GM12891 (cell line): ENCODE measurements around the gene RUNX3.
"Not testable (repeated sequence)": the region's sequence is repeated elsewhere in the genome, so short reads cannot be mapped to it uniquely, and the experiment has no call there.

ENCODE experiments used
- DNase-seq: peaks from one replicate; pipeline ENCODE4 v3.0.0; 2011; ENCODE audit warnings: low spot score; ENCODE audit not compliant: insufficient read length
- FAIRE-seq: peaks from 2 replicates; lab custom pipeline; 2011; peaks lifted over from hg19 to GRCh38; lab: Jason Lieb, UNC
- PAX5 ChIP-seq: IDR thresholded peaks from 2 replicates; pipeline ENCODE4 v1.6.1; 2011; ENCODE audit warnings: low read length, moderate library complexity, mild to moderate bottlenecking; ENCODE audit not compliant: insufficient read depth, severe bottlenecking
- POLR2A ChIP-seq: IDR thresholded peaks from 2 replicates; pipeline ENCODE4 v1.6.1; 2011; ENCODE audit warnings: low read depth, low read length, control low read depth
- POLR2AphosphoS5 ChIP-seq: IDR thresholded peaks from 2 replicates; pipeline ENCODE4 v1.6.1; 2011; ENCODE audit warnings: low read depth, low read length, control low read depth
- POU2F2 ChIP-seq: IDR thresholded peaks from 2 replicates; pipeline ENCODE4 v1.6.1; 2011; ENCODE audit warnings: low read depth, mild to moderate bottlenecking, control low read depth, low read length, moderate library complexity
- SPI1 ChIP-seq: IDR thresholded peaks from 2 replicates; pipeline ENCODE4 v1.6.1; 2011; ENCODE audit warnings: low read depth, low read length, control low read depth
- TAF1 ChIP-seq: IDR thresholded peaks from 2 replicates; pipeline ENCODE4 v1.6.1; 2011; ENCODE audit warnings: low read depth, low read length, control low read depth

RUNX3 gene

GRCh38 chr1:24898152-24898908 is 31.7 kb downstream of the RUNX3 start:
- no peak for TF ChIP-seq POLR2A
- peak; percentile 83 for TF ChIP-seq SPI1
- 0 out of 2 replicates have a peak, but pooled peaks have one; percentile 9 for TF ChIP-seq POLR2AphosphoS5
- FAIRE-seq (peak; percentile 66), DNase-seq (peak; percentile 75)

- FAIRE-seq, result no peak
- TF ChIP-seq TAF1 (no peak), POLR2AphosphoS5 (no peak), PAX5 (no peak), POU2F2 (no peak), SPI1 (no peak), POLR2A (no peak)
- no peak for DNase-seq
These were observed 32.6 kb downstream of the RUNX3 start for GRCh38 chr1:24897263-24898151.

GRCh38 chr1:24896596-24897262 is 33.3 kb downstream of the RUNX3 start:
- TF ChIP-seq SPI1 (no peak), PAX5 (no peak), POLR2A (no peak), TAF1 (no peak), POU2F2 (no peak), POLR2AphosphoS5 (no peak)
- FAIRE-seq (no peak), DNase-seq (no peak)

GRCh38 chr1:24896176-24896575 is 33.9 kb downstream of the RUNX3 start:
- FAIRE-seq (no peak), DNase-seq (no peak)
- TF ChIP-seq POLR2A, result no peak
- TF ChIP-seq SPI1, result no peak
- TF ChIP-seq POLR2AphosphoS5, result no peak

- TF ChIP-seq POLR2A (no peak), SPI1 (no peak), POU2F2 (no peak), POLR2AphosphoS5 (no peak), PAX5 (no peak), TAF1 (no peak)
- DNase-seq (no peak), FAIRE-seq (no peak)
These were observed 34.6 kb downstream of the RUNX3 start for GRCh38 chr1:24895511-24895910.

- DNase-seq (no peak), FAIRE-seq (no peak)
- TF ChIP-seq POU2F2 (no peak), PAX5 (no peak), POLR2AphosphoS5 (no peak), SPI1 (no peak), TAF1 (no peak), POLR2A (no peak)
These were observed 36.1 kb downstream of the RUNX3 start for GRCh38 chr1:24894002-24894401.

GRCh38 chr1:24893431-24893830 is 36.6 kb downstream of the RUNX3 start:
- FAIRE-seq (no peak), DNase-seq (no peak)

GRCh38 chr1:24892188-24893153 is 37.6 kb downstream of the RUNX3 start:
- TF ChIP-seq POLR2A (no peak), POU2F2 (no peak), TAF1 (no peak), SPI1 (no peak), PAX5 (no peak), POLR2AphosphoS5 (no peak)
- no peak for FAIRE-seq
- DNase-seq, result no peak

More at GRCh38 chr1:24893431-24893830, 36.6 kb downstream of the RUNX3 start:
- TF ChIP-seq SPI1 (no peak), PAX5 (no peak), POLR2A (no peak), POU2F2 (no peak), TAF1 (no peak), POLR2AphosphoS5 (no peak)

- not testable (repeated sequence) for FAIRE-seq, DNase-seq
These were observed 38.7 kb downstream of the RUNX3 start for GRCh38 chr1:24891367-24891766.
